ENCODE results near the gene RBM6.

DNA sequence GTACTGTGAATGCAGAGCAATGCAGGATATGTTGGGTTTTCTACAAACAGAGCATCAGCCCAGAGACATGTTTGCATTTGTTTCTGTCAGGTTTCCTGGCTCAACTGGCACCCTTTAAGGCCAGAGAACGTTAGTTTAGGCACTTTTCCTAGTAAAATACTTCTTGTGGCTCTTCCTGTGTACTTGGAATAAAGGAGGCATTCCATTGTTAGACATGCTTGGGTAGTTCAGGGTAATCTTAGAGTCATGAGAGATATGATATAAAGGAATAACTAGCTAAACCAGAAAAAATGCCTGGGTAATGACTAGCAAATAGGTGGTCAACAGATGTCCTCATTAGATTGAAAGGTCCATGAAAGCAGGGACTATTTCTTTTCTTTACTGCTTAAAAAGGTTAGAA, 88.4 kb downstream of the RBM6 start:
- TF ChIP-seq, protein P1, sequence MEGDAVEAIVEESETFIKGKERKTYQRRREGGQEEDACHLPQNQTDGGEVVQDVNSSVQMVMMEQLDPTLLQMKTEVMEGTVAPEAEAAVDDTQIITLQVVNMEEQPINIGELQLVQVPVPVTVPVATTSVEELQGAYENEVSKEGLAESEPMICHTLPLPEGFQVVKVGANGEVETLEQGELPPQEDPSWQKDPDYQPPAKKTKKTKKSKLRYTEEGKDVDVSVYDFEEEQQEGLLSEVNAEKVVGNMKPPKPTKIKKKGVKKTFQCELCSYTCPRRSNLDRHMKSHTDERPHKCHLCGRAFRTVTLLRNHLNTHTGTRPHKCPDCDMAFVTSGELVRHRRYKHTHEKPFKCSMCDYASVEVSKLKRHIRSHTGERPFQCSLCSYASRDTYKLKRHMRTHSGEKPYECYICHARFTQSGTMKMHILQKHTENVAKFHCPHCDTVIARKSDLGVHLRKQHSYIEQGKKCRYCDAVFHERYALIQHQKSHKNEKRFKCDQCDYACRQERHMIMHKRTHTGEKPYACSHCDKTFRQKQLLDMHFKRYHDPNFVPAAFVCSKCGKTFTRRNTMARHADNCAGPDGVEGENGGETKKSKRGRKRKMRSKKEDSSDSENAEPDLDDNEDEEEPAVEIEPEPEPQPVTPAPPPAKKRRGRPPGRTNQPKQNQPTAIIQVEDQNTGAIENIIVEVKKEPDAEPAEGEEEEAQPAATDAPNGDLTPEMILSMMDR (IDR thresholded peaks at IDR 0.05; ENCODE audit: low read length), result no peak
- no peak for TF ChIP-seq EZH2phosphoT487 (IDR thresholded peaks at IDR 0.05; ENCODE audit: low read length)
- no peak for TF ChIP-seq EZH2 (optimal IDR thresholded peaks at IDR 0.05; ENCODE audit: low read depth, low read length)
